Thoracic aorta (tissue), 2 donors: Measurements from ENCODE around the gene TMEM218. TPM values are rescaled to one million over a fixed set of nuclear protein-coding genes. Genes with fewer than 3 reads are reported as not detected.

Source experiments
- ATAC-seq: fragments of 150-250 bp; one replicate; pipeline ENCODE4 v1.8.0; 2017; ENCODE audit warnings: low read depth; ENCODE audit not compliant: insufficient number of reproducible peaks, low FRiP score
- DNase-seq: peaks from one replicate; pipeline ENCODE4 v3.0.0-alpha.2; 2020; ENCODE audit warnings: low spot score
- H3K27ac ChIP-seq, 2 donors: fragments of 200-600 bp; sonication (generic); 1 replicate in 1 of 2; 2 replicates in 1 of 2; pipeline ENCODE4 v1.5.1; 2016; ENCODE audit warnings: mild to moderate bottlenecking in 2 of 2, moderate library complexity in 2 of 2
- H3K27me3 ChIP-seq: fragments of 200-600 bp; sonication (generic); replicated peaks from 2 replicates; pipeline ENCODE4 v1.6.0; 2016; ENCODE audit warnings: mild to moderate bottlenecking; ENCODE audit not compliant: insufficient read depth
- H3K36me3 ChIP-seq: fragments of 200-600 bp; sonication (generic); one replicate; pipeline ENCODE4 v1.5.1; 2016
- H3K4me1 ChIP-seq, 2 donors: fragments of 200-600 bp; sonication (generic); 1 replicate in 1 of 2; 2 replicates in 1 of 2; pipeline versions ENCODE4 v1.5.1 to v1.6.0; 2016; ENCODE audit warnings: low read depth in 2 of 2, mild to moderate bottlenecking in 1 of 2; ENCODE audit not compliant: control insufficient read depth in 1 of 2
- H3K4me3 ChIP-seq: fragments of 200-600 bp; sonication (generic); 2 replicates; pipeline ENCODE4 v1.5.1; 2016; ENCODE audit warnings: mild to moderate bottlenecking
- H3K9me3 ChIP-seq: fragments of 200-600 bp; sonication (generic); 2 replicates; pipeline ENCODE4 v1.5.1; 2016
- total RNA-seq, 2 donors: library from RNA; depleted of rRNA; stranded (reverse); fragments of >200 nt; gene quantifications; one replicate each; pipeline versions ENCODE4 v1.1.0 to v1.2.3, GENCODE V29; 2016
- TF ChIP-seq, protein P1 (sequence below): fragments of 200-600 bp; sonication (generic); IDR thresholded peaks from one replicate; pipeline ENCODE4 v1.5.1; 2019; ENCODE audit warnings: antibody characterized with exemption

The TMEM218 gene
- total RNA-seq, 2 donors from 2014 or later = 15.2 to 17.7 TPM

DNA sequence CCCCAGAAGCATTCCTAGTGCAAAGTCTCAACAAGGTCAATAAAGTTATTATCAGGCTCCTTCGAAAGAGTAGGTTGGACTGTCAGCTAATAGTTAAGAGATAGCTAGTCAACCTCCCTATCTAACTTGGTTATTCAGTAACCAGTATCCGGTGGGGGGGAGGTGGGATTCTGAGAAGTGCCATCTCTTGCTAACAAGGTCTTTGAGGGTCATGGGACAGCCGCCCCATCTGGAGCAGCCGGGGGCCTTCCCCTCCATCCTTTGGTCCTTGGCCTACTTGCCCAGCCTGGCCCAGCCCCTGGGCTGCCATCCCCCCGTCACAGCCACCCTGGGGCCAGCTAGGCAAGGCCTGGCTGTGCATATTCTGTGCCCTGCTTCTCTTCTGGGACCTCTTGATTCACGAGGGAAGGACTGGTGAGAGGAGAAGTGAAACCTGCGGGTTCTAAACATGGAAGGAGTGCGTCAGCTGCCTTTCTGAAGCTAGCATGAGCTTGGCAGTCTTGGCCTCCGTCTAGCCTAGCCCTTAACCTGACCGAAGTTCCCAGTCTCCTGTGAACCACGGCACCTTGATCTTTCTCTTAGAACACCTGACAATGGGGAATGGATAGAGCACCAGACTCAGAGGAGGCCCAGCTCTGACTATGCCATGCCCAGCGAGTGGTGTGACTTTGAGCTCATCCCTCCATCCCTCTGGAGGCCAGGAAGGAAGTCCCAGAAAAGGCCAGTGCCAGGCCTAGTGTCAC lies 39.0 kb downstream of the TMEM218 start:
- ATAC-seq = no peak
- Histone ChIP-seq H3K27ac (peak overlapping the region in 1 of 2 donors; percentile 21), H3K36me3 (no peaks in the 10 kb centered on the region), H3K4me1 (peaks cover 0 to 3% of the 10 kb centered on the region in 2 donors), H3K4me3 (no peak overlapping the region), H3K27me3 (no peaks in the 10 kb centered on the region), H3K9me3 (no peaks in the 10 kb centered on the region)
- TF ChIP-seq, protein P1, sequence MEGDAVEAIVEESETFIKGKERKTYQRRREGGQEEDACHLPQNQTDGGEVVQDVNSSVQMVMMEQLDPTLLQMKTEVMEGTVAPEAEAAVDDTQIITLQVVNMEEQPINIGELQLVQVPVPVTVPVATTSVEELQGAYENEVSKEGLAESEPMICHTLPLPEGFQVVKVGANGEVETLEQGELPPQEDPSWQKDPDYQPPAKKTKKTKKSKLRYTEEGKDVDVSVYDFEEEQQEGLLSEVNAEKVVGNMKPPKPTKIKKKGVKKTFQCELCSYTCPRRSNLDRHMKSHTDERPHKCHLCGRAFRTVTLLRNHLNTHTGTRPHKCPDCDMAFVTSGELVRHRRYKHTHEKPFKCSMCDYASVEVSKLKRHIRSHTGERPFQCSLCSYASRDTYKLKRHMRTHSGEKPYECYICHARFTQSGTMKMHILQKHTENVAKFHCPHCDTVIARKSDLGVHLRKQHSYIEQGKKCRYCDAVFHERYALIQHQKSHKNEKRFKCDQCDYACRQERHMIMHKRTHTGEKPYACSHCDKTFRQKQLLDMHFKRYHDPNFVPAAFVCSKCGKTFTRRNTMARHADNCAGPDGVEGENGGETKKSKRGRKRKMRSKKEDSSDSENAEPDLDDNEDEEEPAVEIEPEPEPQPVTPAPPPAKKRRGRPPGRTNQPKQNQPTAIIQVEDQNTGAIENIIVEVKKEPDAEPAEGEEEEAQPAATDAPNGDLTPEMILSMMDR = no peak
- no peak for DNase-seq

DNA sequence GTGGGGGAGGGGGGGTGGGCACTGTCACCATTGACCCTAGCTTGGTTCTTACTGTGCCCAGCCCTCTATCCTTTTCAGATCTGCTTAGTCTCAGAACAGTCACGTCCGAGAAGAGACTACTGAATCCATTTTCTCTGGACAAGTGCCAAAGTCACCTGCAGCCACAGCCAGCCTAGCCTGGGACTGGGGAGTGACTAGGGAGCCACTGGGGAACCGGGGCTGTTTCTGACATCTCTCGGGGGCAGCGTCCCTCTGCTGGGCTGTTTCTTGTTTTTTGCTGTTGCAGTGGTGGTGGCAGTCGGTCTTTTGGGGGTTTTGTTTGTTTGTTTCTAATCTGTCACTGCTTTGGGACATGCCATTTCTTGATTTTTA lies 39.6 kb downstream of the TMEM218 start:
- Histone ChIP-seq H3K27me3 (no peaks in the 10 kb centered on the region), H3K4me3 (no peak overlapping the region), H3K9me3 (no peaks in the 10 kb centered on the region), H3K27ac (no peak overlapping the region), H3K36me3 (no peaks in the 10 kb centered on the region), H3K4me1 (peaks cover 0 to 3% of the 10 kb centered on the region in 2 donors)
- DNase-seq (no peak), ATAC-seq (no peak)
- TF ChIP-seq, protein P1 = no peak

DNA sequence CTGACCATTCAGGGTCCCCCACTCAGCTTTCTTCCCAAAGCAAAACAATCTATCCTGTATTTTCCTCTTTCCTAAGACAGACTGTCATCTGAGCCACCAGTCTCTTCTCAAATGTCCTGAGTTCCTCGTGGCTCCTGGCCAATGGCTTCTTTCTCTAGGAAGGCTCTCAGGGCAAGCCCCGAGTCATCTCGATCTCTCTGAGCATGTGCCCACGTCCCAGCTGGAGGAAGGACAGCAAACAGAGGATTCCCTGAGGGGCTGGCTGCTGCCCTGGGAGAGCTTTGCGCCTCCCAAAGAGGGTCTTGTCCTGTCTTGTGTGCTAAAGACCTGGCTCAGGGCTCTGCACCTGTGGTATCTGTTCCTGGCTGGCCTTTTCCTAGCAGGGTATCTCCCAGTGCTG lies 40.0 kb downstream of the TMEM218 start:
- ATAC-seq (no peak), DNase-seq (no peak)
- H3K4me1 ChIP-seq = peaks cover 0 to 3% of the 10 kb centered on the region in 2 donors
- peak overlapping the region in 1 of 2 donors; percentile 19 for H3K27ac ChIP-seq
- TF ChIP-seq, protein P1 = no peak
- H3K4me3 ChIP-seq = no peak overlapping the region
- H3K9me3 ChIP-seq = no peaks in the 10 kb centered on the region
- H3K36me3 ChIP-seq = no peaks in the 10 kb centered on the region
- H3K27me3 ChIP-seq = no peaks in the 10 kb centered on the region

DNA sequence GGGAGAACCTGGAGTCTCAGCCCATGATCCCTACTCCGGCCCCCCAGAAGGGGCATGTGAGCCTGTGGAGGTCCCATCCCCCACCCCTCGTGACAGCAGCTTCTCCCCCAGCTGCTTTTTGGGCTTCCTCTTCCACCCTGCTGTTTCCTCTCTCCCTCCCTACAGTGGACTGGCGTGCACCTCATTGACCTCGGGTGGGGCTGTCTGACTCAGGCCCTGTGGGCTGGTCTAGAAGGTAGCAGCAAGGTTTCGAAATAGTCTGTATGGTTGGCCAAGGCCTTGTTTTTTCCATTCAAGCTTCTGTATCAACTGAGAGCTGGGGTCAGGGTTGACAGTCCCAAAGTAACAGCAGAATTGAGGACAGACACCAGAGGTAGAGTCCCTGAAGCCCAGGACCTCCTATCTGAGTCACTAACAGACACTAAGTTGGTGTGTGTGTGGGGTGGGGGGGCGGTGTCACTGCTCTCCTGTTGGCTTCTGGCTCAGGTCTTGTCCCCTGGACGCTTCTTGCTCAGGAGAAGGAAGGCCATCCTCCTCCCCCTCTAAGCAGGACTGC lies 40.6 kb downstream of the TMEM218 start:
- H3K36me3 ChIP-seq = no peaks in the 10 kb centered on the region
- TF ChIP-seq, protein P1 = no peak
- ATAC-seq (peak; percentile 11), DNase-seq (no peak)
- H3K4me3 ChIP-seq = no peak overlapping the region
- H3K27me3 ChIP-seq = no peaks in the 10 kb centered on the region
- peaks cover 0 to 3% of the 10 kb centered on the region in 2 donors for H3K4me1 ChIP-seq
- H3K27ac ChIP-seq = peak overlapping the region in 1 of 2 donors; percentile 19
- no peaks in the 10 kb centered on the region for H3K9me3 ChIP-seq

DNA sequence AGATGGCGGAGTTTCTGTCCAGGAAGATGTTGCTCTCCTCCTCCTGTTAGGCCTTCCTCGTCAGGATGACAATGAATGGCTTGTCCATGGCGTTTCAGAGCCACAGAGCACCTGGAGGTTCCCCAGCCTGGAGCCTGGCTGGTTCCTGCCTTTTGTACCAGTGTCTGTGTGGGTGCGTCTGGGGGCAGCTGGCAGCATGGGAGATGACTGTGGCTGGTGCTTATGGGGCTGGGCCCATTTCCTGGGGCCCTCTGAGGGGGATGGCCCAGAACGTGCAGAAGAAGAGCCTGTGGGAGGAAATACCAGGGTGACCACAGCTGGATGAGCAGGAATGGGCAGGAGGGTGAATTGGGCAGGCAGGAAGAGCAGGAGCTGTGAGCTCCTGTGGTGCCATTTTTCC lies 41.6 kb downstream of the TMEM218 start:
- H3K27ac ChIP-seq = peak overlapping the region in 1 of 2 donors; percentile 38
- TF ChIP-seq, protein P1 = no peak
- H3K27me3 ChIP-seq = no peaks in the 10 kb centered on the region
- no peaks in the 10 kb centered on the region for H3K36me3 ChIP-seq
- no peak for ATAC-seq
- H3K4me3 ChIP-seq = no peak overlapping the region
- DNase-seq = no peak
- peaks cover 0 to 3% of the 10 kb centered on the region in 2 donors for H3K4me1 ChIP-seq
- H3K9me3 ChIP-seq = no peaks in the 10 kb centered on the region
